CD14-positive monocyte (primary cell): Measurements from ENCODE around the gene BUD31. TPM values are rescaled to one million over a fixed set of nuclear protein-coding genes. Genes with fewer than 3 reads are reported as not detected.

Experiments
- DNase-seq, 3 donors: peaks; one replicate each; pipeline ENCODE4 v3.0.0-alpha.2; 2011 to 2022
- H2AFZ ChIP-seq: 2 replicates; pipeline ENCODE4 v1.6.0; 2012; ENCODE audit warnings: mild to moderate bottlenecking, low read depth, low read length, inconsistent platforms; ENCODE audit not compliant: insufficient read depth, poor library complexity, severe bottlenecking
- H3K27ac ChIP-seq, 2 donors: 1 replicate in 1 of 2; 2 replicates in 1 of 2; pipeline ENCODE4 v1.5.1; 2012 to 2013; ENCODE audit warnings: low read length in 2 of 2, control low read depth in 1 of 2, inconsistent platforms in 1 of 2, low read depth in 1 of 2, mild to moderate bottlenecking in 1 of 2
- H3K27me3 ChIP-seq, 2 donors: one replicate each; pipeline versions ENCODE4 v1.6.0 to v1.6.1; 2011 to 2013; ENCODE audit warnings: low read length in 2 of 2; ENCODE audit not compliant: control insufficient read depth in 2 of 2, insufficient read depth in 2 of 2
- H3K36me3 ChIP-seq, 2 donors: replicated peaks in 1 of 2; 1 replicate in 1 of 2; 2 replicates in 1 of 2; pipeline versions ENCODE4 v1.5.1 to v1.6.1; 2012 to 2013; ENCODE audit warnings: low read length in 2 of 2, control low read depth in 1 of 2, inconsistent platforms in 1 of 2, mild to moderate bottlenecking in 1 of 2; ENCODE audit not compliant: insufficient read depth in 2 of 2, control insufficient read depth in 1 of 2
- H3K4me1 ChIP-seq, 2 donors: 1 replicate in 1 of 2; 2 replicates in 1 of 2; pipeline versions ENCODE4 v1.5.1 to v1.6.1; 2012 to 2013; ENCODE audit warnings: low read length in 2 of 2, control low read depth in 1 of 2, inconsistent platforms in 1 of 2, mild to moderate bottlenecking in 1 of 2, moderate library complexity in 1 of 2; ENCODE audit not compliant: insufficient read depth in 2 of 2, control insufficient read depth in 1 of 2
- H3K4me2 ChIP-seq: replicated peaks from 2 replicates; pipeline ENCODE3; 2012; ENCODE audit warnings: low read length, moderate library complexity, mild to moderate bottlenecking; ENCODE audit not compliant: poor library complexity, severe bottlenecking; ENCODE audit errors: extremely low read depth
- H3K4me3 ChIP-seq, 3 experiments: fragments of 200-600 bp in 1 of 3; sonication (generic) in 1 of 3; replicated peaks in 1 of 3; 1 replicate in 2 of 3; 2 replicates in 1 of 3; pipeline ENCODE4 v1.5.1; 2011 to 2013; ENCODE audit warnings: low read length in 3 of 3, mild to moderate bottlenecking in 3 of 3, control low read depth in 2 of 3, low read depth in 2 of 3, inconsistent platforms in 1 of 3, moderate library complexity in 1 of 3
- H3K79me2 ChIP-seq: 2 replicates; pipeline ENCODE4 v1.6.0; 2012; ENCODE audit warnings: mild to moderate bottlenecking, control low read depth, inconsistent platforms, low read length, moderate library complexity; ENCODE audit not compliant: insufficient read depth
- H3K9ac ChIP-seq: 2 replicates; pipeline ENCODE4 v1.6.0; 2017; ENCODE audit warnings: low read length, mild to moderate bottlenecking; ENCODE audit not compliant: insufficient read depth, poor library complexity, severe bottlenecking
- H3K9me3 ChIP-seq, 2 donors: replicated peaks in 1 of 2; 1 replicate in 1 of 2; 2 replicates in 1 of 2; pipeline versions ENCODE4 v1.5.1 to v1.6.1; 2012 to 2013; ENCODE audit warnings: low read length in 2 of 2, control low read depth in 1 of 2; ENCODE audit not compliant: control insufficient read depth in 1 of 2, insufficient read depth in 1 of 2
- H4K20me1 ChIP-seq: 2 replicates; pipeline ENCODE4 v1.6.0; 2012; ENCODE audit warnings: mild to moderate bottlenecking, low read length, control low read depth, moderate library complexity; ENCODE audit not compliant: insufficient read depth
- H3K27ac Mint-ChIP-seq, 7 donors: one replicate each; pipeline ENCODE4 v1.8.0; 2020; ENCODE audit warnings: mild to moderate bottlenecking in 7 of 7, mixed read lengths in 7 of 7, moderate library complexity in 6 of 7, inconsistent platforms in 2 of 7
- H3K27me3 Mint-ChIP-seq, 3 donors: one replicate each; pipeline ENCODE4 v1.8.0; 2021 to 2022; ENCODE audit warnings: low read depth in 3 of 3, mild to moderate bottlenecking in 3 of 3, mixed read lengths in 3 of 3, moderate library complexity in 3 of 3, inconsistent platforms in 1 of 3
- H3K36me3 Mint-ChIP-seq, 2 donors: one replicate each; pipeline ENCODE4 v1.8.0; 2020; ENCODE audit warnings: mixed read lengths in 2 of 2, inconsistent platforms in 1 of 2, mild to moderate bottlenecking in 1 of 2
- H3K4me1 Mint-ChIP-seq: one replicate; pipeline ENCODE4 v1.8.0; 2020; ENCODE audit warnings: mild to moderate bottlenecking, mixed read lengths
- H3K4me3 Mint-ChIP-seq, 2 donors: one replicate each; pipeline ENCODE4 v1.8.0; 2020; ENCODE audit warnings: mild to moderate bottlenecking in 2 of 2, mixed read lengths in 2 of 2, moderate library complexity in 1 of 2
- H3K9me3 Mint-ChIP-seq, 7 donors: one replicate each; pipeline ENCODE4 v1.8.0; 2020 to 2022; ENCODE audit warnings: mixed read lengths in 7 of 7, mild to moderate bottlenecking in 6 of 7, moderate library complexity in 6 of 7, inconsistent platforms in 2 of 7
- WGBS: methylation state at CpG from one replicate; pipeline ENCODE4 v1.1.5; 2013; ENCODE audit warnings: missing lambda C conversion rate; ENCODE audit not compliant: insufficient coverage; 5-methylcytosine and 5-hydroxymethylcytosine counted together
- intact Hi-C, 2 donors: fragments of 100-400 bp; cut with micrococcal nuclease; formaldehyde crosslinking; loops; one replicate each; pipeline versions ENCODE4 v1.15.0 to v1.15.1; 2023
- polyA plus RNA-seq, 3 donors: library from polyadenylated mRNA; depleted of rRNA in 1 of 3; unstranded in 2 of 3; stranded (reverse) in 1 of 3; fragments of 300-500 nt in 2 of 3; fragments of >200 nt in 1 of 3; fragmentation: Illumina TruSeq in 2 of 3; gene quantifications; 1 replicate in 2 of 3; 2 replicates in 1 of 3; pipeline ENCODE4 v1.2.3, GENCODE V29; 2012 to 2021
- TF ChIP-seq, protein P1 (sequence below): fragments of 200-600 bp; IDR thresholded peaks from one replicate; pipeline ENCODE4 v1.8.0; 2022; ENCODE audit warnings: antibody characterized with exemption, mild to moderate bottlenecking

BUD31 gene
- polyA plus RNA-seq, 3 donors: 34.3 to 256 (median 241) TPM

DNA sequence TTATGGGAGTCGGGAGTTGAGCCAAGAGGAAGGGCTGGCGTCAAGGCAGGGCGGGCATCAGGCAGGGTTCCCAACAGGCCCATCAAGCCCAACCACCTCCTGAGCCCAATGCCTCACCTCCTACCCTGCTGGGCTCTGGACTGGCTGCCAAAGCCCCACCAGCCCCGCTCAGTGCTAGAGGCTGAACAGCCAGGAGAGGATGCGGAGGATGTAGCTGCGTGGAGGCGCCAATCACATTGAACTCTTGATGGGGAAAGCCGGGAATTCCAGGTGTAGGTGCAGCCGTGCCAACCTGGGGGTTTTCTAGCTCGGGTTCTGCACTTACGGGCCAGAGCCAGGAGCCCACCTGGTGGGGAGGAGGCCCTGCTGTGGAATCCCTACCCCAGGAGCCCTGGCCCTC, 44.3 kb downstream of the BUD31 start:
- H3K27me3 Mint-ChIP-seq: no peaks in the 10 kb centered on the region

DNA sequence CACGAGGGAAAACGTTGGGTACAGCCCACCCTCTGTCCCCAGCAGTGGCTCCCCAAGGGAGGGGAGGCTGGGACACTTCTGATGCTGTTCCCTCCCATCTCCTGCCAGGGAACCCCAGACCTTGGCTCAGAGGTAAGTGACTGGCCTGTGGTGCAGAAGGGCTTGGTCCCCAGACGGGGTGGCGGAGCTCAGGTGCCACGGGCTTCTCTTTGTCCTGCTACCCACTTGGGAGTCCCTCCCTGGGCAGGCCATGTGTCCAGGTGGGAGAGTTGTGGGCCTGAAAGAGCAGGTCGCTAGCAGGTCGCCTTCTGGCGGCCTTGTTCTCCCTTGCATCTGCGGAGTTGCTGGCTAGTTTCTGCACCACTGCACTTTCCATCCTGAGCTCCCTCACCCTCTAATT, 47.1 kb downstream of the BUD31 start:
- peak overlapping the region in 1 of 7 donors; percentile 53 for H3K27ac Mint-ChIP-seq
- Histone ChIP-seq H3K27ac (no peak overlapping the region), H3K9ac (no peak overlapping the region), H3K9me3 (no peaks in the 10 kb centered on the region), H4K20me1 (peaks cover 76% of the 10 kb centered on the region), H3K27me3 (no peaks in the 10 kb centered on the region), H3K4me2 (no peak overlapping the region), H2AFZ (no peak overlapping the region), H3K4me3 (no peak overlapping the region), H3K79me2 (peaks cover 34% of the 10 kb centered on the region), H3K4me1 (no peaks in the 10 kb centered on the region), H3K36me3 (peaks cover 92 to 100% of the 10 kb centered on the region in 2 donors)
- no peaks in the 10 kb centered on the region for H3K27me3 Mint-ChIP-seq
- DNase-seq: no peak
- TF ChIP-seq, protein P1, sequence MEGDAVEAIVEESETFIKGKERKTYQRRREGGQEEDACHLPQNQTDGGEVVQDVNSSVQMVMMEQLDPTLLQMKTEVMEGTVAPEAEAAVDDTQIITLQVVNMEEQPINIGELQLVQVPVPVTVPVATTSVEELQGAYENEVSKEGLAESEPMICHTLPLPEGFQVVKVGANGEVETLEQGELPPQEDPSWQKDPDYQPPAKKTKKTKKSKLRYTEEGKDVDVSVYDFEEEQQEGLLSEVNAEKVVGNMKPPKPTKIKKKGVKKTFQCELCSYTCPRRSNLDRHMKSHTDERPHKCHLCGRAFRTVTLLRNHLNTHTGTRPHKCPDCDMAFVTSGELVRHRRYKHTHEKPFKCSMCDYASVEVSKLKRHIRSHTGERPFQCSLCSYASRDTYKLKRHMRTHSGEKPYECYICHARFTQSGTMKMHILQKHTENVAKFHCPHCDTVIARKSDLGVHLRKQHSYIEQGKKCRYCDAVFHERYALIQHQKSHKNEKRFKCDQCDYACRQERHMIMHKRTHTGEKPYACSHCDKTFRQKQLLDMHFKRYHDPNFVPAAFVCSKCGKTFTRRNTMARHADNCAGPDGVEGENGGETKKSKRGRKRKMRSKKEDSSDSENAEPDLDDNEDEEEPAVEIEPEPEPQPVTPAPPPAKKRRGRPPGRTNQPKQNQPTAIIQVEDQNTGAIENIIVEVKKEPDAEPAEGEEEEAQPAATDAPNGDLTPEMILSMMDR: no peak
- no peaks in the 10 kb centered on the region for H3K9me3 Mint-ChIP-seq
- H3K4me3 Mint-ChIP-seq: no peak overlapping the region
- intact Hi-C loops: no loop called here
- 50% methylated on average over 1 of the region's 9 CpGs for WGBS
- H3K4me1 Mint-ChIP-seq: no peaks in the 10 kb centered on the region
- peaks cover 77 to 93% of the 10 kb centered on the region in 2 donors for H3K36me3 Mint-ChIP-seq

More for the DNA sequence above, 44.3 kb downstream of the BUD31 start:
- H3K36me3 ChIP-seq: peaks cover 98 to 100% of the 10 kb centered on the region in 2 donors
- WGBS: 99% methylated on average over 8 of the region's 11 CpGs
- H3K27ac Mint-ChIP-seq: no peak overlapping the region
- no peaks in the 10 kb centered on the region for H3K4me1 ChIP-seq
- H3K4me3 Mint-ChIP-seq: no peak overlapping the region
- TF ChIP-seq, protein P1: no peak
- no peak overlapping the region for H3K9ac ChIP-seq
- intact Hi-C loops: no loop called here
- H3K27me3 ChIP-seq: no peaks in the 10 kb centered on the region
- H3K4me1 Mint-ChIP-seq: no peaks in the 10 kb centered on the region
- peaks cover 72 to 93% of the 10 kb centered on the region in 2 donors for H3K36me3 Mint-ChIP-seq
- H3K9me3 Mint-ChIP-seq: peaks cover 0 to 2% (median 0%) of the 10 kb centered on the region in 7 donors
- peaks cover 57% of the 10 kb centered on the region for H4K20me1 ChIP-seq
- H2AFZ ChIP-seq: no peak overlapping the region
- H3K9me3 ChIP-seq: no peaks in the 10 kb centered on the region
- no peak overlapping the region for H3K4me3 ChIP-seq
- DNase-seq: no peak
- H3K27ac ChIP-seq: no peak overlapping the region
- H3K4me2 ChIP-seq: no peak overlapping the region
- H3K79me2 ChIP-seq: peaks cover 6% of the 10 kb centered on the region
